HFFc6 (cell line): ENCODE results near the gene MYL6. TPM values are rescaled to one million over a fixed set of nuclear protein-coding genes. Genes with fewer than 3 reads are reported as not detected.

Source experiments
- DNase-seq: peaks from one replicate; pipeline ENCODE4 v3.0.0-alpha.2; 2018
- H3K27ac Mint-ChIP-seq: 2 replicates; pipeline ENCODE4 v1.8.0; 2020; ENCODE audit warnings: mild to moderate bottlenecking, mixed read lengths
- H3K27me3 Mint-ChIP-seq: 2 replicates; pipeline ENCODE4 v1.8.0; 2021; ENCODE audit warnings: mild to moderate bottlenecking, moderate library complexity, mixed read lengths; ENCODE audit not compliant: insufficient read depth
- H3K36me3 Mint-ChIP-seq: 2 replicates; pipeline ENCODE4 v1.8.0; 2021; ENCODE audit warnings: low read depth, mixed read lengths
- H3K4me1 Mint-ChIP-seq: 2 replicates; pipeline ENCODE4 v1.8.0; 2020; ENCODE audit warnings: low read depth, mixed read lengths
- H3K4me3 Mint-ChIP-seq: 2 replicates; pipeline ENCODE4 v1.8.0; 2020; ENCODE audit warnings: mild to moderate bottlenecking, moderate library complexity, mixed read lengths
- H3K9me3 Mint-ChIP-seq: 2 replicates; pipeline ENCODE4 v1.8.0; 2020; ENCODE audit warnings: mild to moderate bottlenecking, mixed read lengths
- CTCF ChIP-seq: fragments of 200-600 bp; sonication (generic); IDR thresholded peaks from 2 replicates; pipeline ENCODE4 v1.5.0; 2021; ENCODE audit warnings: antibody characterized with exemption, mild to moderate bottlenecking
- total RNA-seq, 6 experiments: library from RNA; stranded (reverse); fragmentation: NEBNext Ultra II Directional; extraction: Animal tissue kit (Norgen Biotek cat#: 25700); gene quantifications; 2 replicates in 1 of 6; 3 replicates in 5 of 6; pipeline ENCODE4 v1.2.3, GENCODE V29; 2021

Gene MYL6
- total RNA-seq, 6 experiments from 2014 or later, result 2,668 to 3,384 (median 3,141) TPM

- Mint-ChIP-seq H3K4me1 (peaks cover 41% of the 10 kb centered on the region), H3K36me3 (peaks cover 32% of the 10 kb centered on the region), H3K9me3 (no peaks in the 10 kb centered on the region), H3K27me3 (peaks cover 7% of the 10 kb centered on the region), H3K4me3 (no peak overlapping the region), H3K27ac (peak overlapping the region; percentile 20; the same call in 1 of the 2 replicates)
- no peak for TF ChIP-seq CTCF
- DNase-seq, result no peak
Measured at GRCh38 chr12:56202838-56203237, 44.7 kb downstream of the MYL6 start.

- Mint-ChIP-seq H3K4me1 (peaks cover 32% of the 10 kb centered on the region), H3K4me3 (no peak overlapping the region), H3K36me3 (peaks cover 32% of the 10 kb centered on the region), H3K27ac (peak overlapping the region; percentile 30; the same call in 1 of the 2 replicates), H3K27me3 (peaks cover 4% of the 10 kb centered on the region), H3K9me3 (no peaks in the 10 kb centered on the region)
- no peak for DNase-seq
- TF ChIP-seq CTCF, result no peak
Measured at GRCh38 chr12:56204275-56204674, 46.1 kb downstream of the MYL6 start.

GRCh38 chr12:56205445-56205844, 47.3 kb downstream of the MYL6 start:
- Mint-ChIP-seq H3K36me3 (peaks cover 41% of the 10 kb centered on the region), H3K9me3 (no peaks in the 10 kb centered on the region), H3K4me3 (no peak overlapping the region), H3K4me1 (peaks cover 31% of the 10 kb centered on the region), H3K27ac (peak overlapping the region; percentile 29; the same call in 1 of the 2 replicates), H3K27me3 (peaks cover 4% of the 10 kb centered on the region)
- DNase-seq, result no peak
- TF ChIP-seq CTCF, result 0 out of 2 replicates have a peak, but pooled peaks have one; percentile 14

- Mint-ChIP-seq H3K36me3 (peaks cover 46% of the 10 kb centered on the region), H3K27me3 (peaks cover 4% of the 10 kb centered on the region), H3K9me3 (no peaks in the 10 kb centered on the region), H3K4me3 (no peak overlapping the region), H3K27ac (peak overlapping the region; percentile 50), H3K4me1 (peaks cover 31% of the 10 kb centered on the region)
- peak; percentile 39 for DNase-seq
- peak; percentile 77 for TF ChIP-seq CTCF
Measured at GRCh38 chr12:56206452-56207166, 48.5 kb downstream of the MYL6 start.

- Mint-ChIP-seq H3K4me3 (no peak overlapping the region), H3K4me1 (peaks cover 24% of the 10 kb centered on the region), H3K27me3 (peaks cover 4% of the 10 kb centered on the region), H3K27ac (peak overlapping the region; percentile 50), H3K9me3 (no peaks in the 10 kb centered on the region), H3K36me3 (peaks cover 43% of the 10 kb centered on the region)
- no peak for DNase-seq
- TF ChIP-seq CTCF, result no peak
Measured at GRCh38 chr12:56208006-56208405, 49.8 kb downstream of the MYL6 start.

Other genes starting within 250 kb of the MYL6 start
- gene PYM1, start 230.5 kb upstream of the MYL6 start, total RNA-seq, result 10 to 100 TPM; 25.0 to 32.3 (median 28.3) TPM
- gene DGKA, start 227.2 kb upstream of the MYL6 start, total RNA-seq, result 10 to 100 TPM; 67.1 to 87.4 (median 79.6) TPM
- gene PMEL, start 192.3 kb upstream of the MYL6 start, total RNA-seq, result 1 to 10 TPM in 1 of 6 experiments, under 1 TPM in 5; 0.47 to 1.3 (median 0.59) TPM
- gene CDK2, start 191.5 kb upstream of the MYL6 start, total RNA-seq, result 10 to 100 TPM; 27.1 to 61.0 (median 53.9) TPM
- gene RAB5B, start 184.3 kb upstream of the MYL6 start, total RNA-seq, result 100 to 1,000 TPM in 2 of 6 experiments, 10 to 100 TPM in 4; 90.2 to 107 (median 96.5) TPM
- gene SUOX, start 161.1 kb upstream of the MYL6 start, total RNA-seq, result 10 to 100 TPM; 15.2 to 19.4 (median 17.0) TPM
- gene IKZF4, start 137.3 kb upstream of the MYL6 start, total RNA-seq, result 1 to 10 TPM; 5.2 to 7.2 (median 5.9) TPM
- gene RPS26, start 116.4 kb upstream of the MYL6 start, total RNA-seq, result 100 to 1,000 TPM in 1 of 6 experiments, 10 to 100 TPM in 5; 40.7 to 151 (median 52.1) TPM
- gene ERBB3, start 78.2 kb upstream of the MYL6 start, total RNA-seq, result 1 to 10 TPM; 1.0 to 2.5 (median 1.8) TPM
- gene PA2G4, start 53.8 kb upstream of the MYL6 start, total RNA-seq, result 100 to 1,000 TPM; 144 to 190 (median 177) TPM
- gene RPL41, start 41.7 kb upstream of the MYL6 start, total RNA-seq, result 1,000 to 10,000 TPM; 2,722 to 3,464 (median 3,292) TPM
- 1 to 10 TPM; 3.3 to 4.7 (median 3.8) TPM for gene ZC3H10, start 40.1 kb upstream of the MYL6 start, total RNA-seq
- 100 to 1,000 TPM; 136 to 174 (median 151) TPM for gene ESYT1, start 30.1 kb upstream of the MYL6 start, total RNA-seq
- 100 to 1,000 TPM in 5 of 6 experiments, 10 to 100 TPM in 1; 84.5 to 119 (median 108) TPM for gene MYL6B, start 5.8 kb upstream of the MYL6 start, total RNA-seq
- 10 to 100 TPM; 72.1 to 99.8 (median 87.1) TPM for gene SMARCC2, start 31.1 kb downstream of the MYL6 start, total RNA-seq
- 100 to 1,000 TPM in 1 of 6 experiments, 10 to 100 TPM in 5; 65.9 to 103 (median 71.2) TPM for gene RNF41, start 63.6 kb downstream of the MYL6 start, total RNA-seq
- gene NABP2, start 66.0 kb downstream of the MYL6 start, total RNA-seq, result 10 to 100 TPM; 46.8 to 53.6 (median 49.4) TPM
- gene SLC39A5, start 71.7 kb downstream of the MYL6 start, total RNA-seq, result under 1 TPM in 1 of 6 experiments, not detected in 5; 0.10 TPM
- gene ANKRD52, start 100.0 kb downstream of the MYL6 start, total RNA-seq, result 10 to 100 TPM; 57.9 to 87.8 (median 68.6) TPM
- 10 to 100 TPM in 1 of 6 experiments, 1 to 10 TPM in 5; 6.4 to 10.7 (median 8.2) TPM for gene COQ10A, start 108.6 kb downstream of the MYL6 start, total RNA-seq
- 100 to 1,000 TPM; 196 to 247 (median 232) TPM for gene CS, start 142.0 kb downstream of the MYL6 start, total RNA-seq
- gene CNPY2, start 157.6 kb downstream of the MYL6 start, total RNA-seq, result 100 to 1,000 TPM; 177 to 275 (median 188) TPM
- 10 to 100 TPM in 5 of 6 experiments, 1 to 10 TPM in 1; 9.0 to 16.7 (median 14.6) TPM for gene PAN2, start 175.6 kb downstream of the MYL6 start, total RNA-seq
- under 1 TPM in 1 of 6 experiments, not detected in 5; 0.38 TPM for gene IL23A, start 180.5 kb downstream of the MYL6 start, total RNA-seq
- 100 to 1,000 TPM in 2 of 6 experiments, 10 to 100 TPM in 4; 78.6 to 105 (median 95.2) TPM for gene STAT2, start 201.7 kb downstream of the MYL6 start, total RNA-seq
- not detected for gene APOF, start 204.5 kb downstream of the MYL6 start, total RNA-seq